PC-3 (cell line): ENCODE results near the gene PRSS36. TPM values are rescaled to one million over a fixed set of nuclear protein-coding genes. Genes with fewer than 3 reads are reported as not detected.

Experiments used
- ATAC-seq: fragments of 200-7000 bp; cut with Tn5 transposase; 2 replicates; pipeline ENCODE4 v1.9.1; 2020; ENCODE audit warnings: mild to moderate bottlenecking, moderate library complexity
- BruUV-seq: library from RNA; stranded (reverse); fragments of 400-500 nt; replicated peaks from 2 replicates; lab custom pipeline; 2021; lab: Mats Ljungman, UMichigan
- CTCF ChIA-PET: fragments of 300-600 bp; sonication (Branson Sonifier 250); formaldehyde crosslinking; loops from one replicate; lab custom pipeline; 2022; ENCODE audit warnings: antibody characterized with exemption; lab: Charles Lee
- POLR2A ChIA-PET: fragments of 300-600 bp; sonication (Branson Sonifier 250); formaldehyde crosslinking; loops from one replicate; lab custom pipeline; 2022; ENCODE audit warnings: antibody characterized with exemption; ENCODE audit not compliant: unreplicated experiment; lab: Charles Lee
- DNase-seq: peaks from one replicate; pipeline ENCODE4 v3.0.0-alpha.2; 2015
- H2AFZ ChIP-seq: fragments of 300-600 bp; sonication (generic); 2 replicates; pipeline ENCODE4 v1.6.0; 2016; ENCODE audit warnings: antibody characterized with exemption, low read length
- H3F3A ChIP-seq: fragments of 300-600 bp; sonication (generic); one replicate; pipeline ENCODE4 v1.6.0; 2017; ENCODE audit warnings: antibody characterized with exemption, low read length, control low read depth, mild to moderate bottlenecking; ENCODE audit not compliant: unreplicated experiment
- H3K27ac ChIP-seq: fragments of 300-600 bp; sonication (generic); 2 replicates; pipeline ENCODE4 v1.5.1; 2016; ENCODE audit warnings: mild to moderate bottlenecking, low read length
- H3K27me3 ChIP-seq: fragments of 300-600 bp; sonication (generic); 2 replicates; pipeline ENCODE4 v1.6.1; 2016; ENCODE audit warnings: low read length, mixed read lengths
- H3K36me3 ChIP-seq: fragments of 300-600 bp; sonication (generic); 2 replicates; pipeline ENCODE4 v1.6.1; 2016; ENCODE audit warnings: low read depth, mixed run types, low read length, mixed read lengths
- H3K4me1 ChIP-seq: fragments of 300-600 bp; sonication (generic); 2 replicates; pipeline ENCODE4 v1.5.1; 2016; ENCODE audit warnings: low read length; ENCODE audit not compliant: insufficient read depth
- H3K4me2 ChIP-seq: fragments of 300-600 bp; sonication (generic); 2 replicates; pipeline ENCODE4 v1.6.0; 2016; ENCODE audit warnings: low read length
- H3K4me3 ChIP-seq: fragments of 300-600 bp; sonication (generic); 2 replicates; pipeline ENCODE4 v1.5.1; 2016; ENCODE audit warnings: mild to moderate bottlenecking, low read length, mixed read lengths
- H3K79me2 ChIP-seq: fragments of 300-600 bp; sonication (generic); 2 replicates; pipeline ENCODE4 v1.6.1; 2017; ENCODE audit warnings: low read length, mixed read lengths
- H3K9ac ChIP-seq: fragments of 300-600 bp; sonication (generic); 2 replicates; pipeline ENCODE4 v1.6.0; 2016; ENCODE audit warnings: mild to moderate bottlenecking, low read length
- H3K9me2 ChIP-seq: fragments of 300-600 bp; sonication (generic); replicated peaks from 2 replicates; pipeline ENCODE4 v1.6.1; 2016; ENCODE audit warnings: mixed run types, low read length, mixed read lengths
- H3K9me3 ChIP-seq: fragments of 300-600 bp; sonication (generic); 2 replicates; pipeline ENCODE4 v1.6.1; 2016; ENCODE audit warnings: low read length, mixed read lengths
- H4K20me1 ChIP-seq: fragments of 300-600 bp; sonication (generic); 2 replicates; pipeline ENCODE4 v1.6.1; 2016; ENCODE audit warnings: low read length, mixed read lengths
- CTCF ChIP-seq: fragments of 300-600 bp; sonication (generic); conservative IDR thresholded peaks from 2 replicates; pipeline ENCODE4 v1.5.1; 2017; ENCODE audit warnings: antibody characterized with exemption, low read depth, mild to moderate bottlenecking, low read length
- EZH2 ChIP-seq: fragments of 300-600 bp; sonication (generic); IDR thresholded peaks from one replicate; pipeline ENCODE4 v1.6.1; 2017; ENCODE audit warnings: antibody characterized with exemption, mild to moderate bottlenecking, low read length; ENCODE audit not compliant: unreplicated experiment
- EZH2phosphoT487 ChIP-seq: fragments of 300-600 bp; sonication (generic); IDR thresholded peaks from 2 replicates; pipeline ENCODE4 v1.6.1; 2018; ENCODE audit warnings: mild to moderate bottlenecking, antibody characterized with exemption, low read length, borderline replicate concordance
- intact Hi-C: fragments of 100-400 bp; cut with micrococcal nuclease; formaldehyde crosslinking; loops from 2 replicates; pipeline ENCODE4 v1.9.0; 2023
- total RNA-seq: library from RNA; depleted of rRNA; stranded (reverse); fragments of >200 nt; gene quantifications from 2 replicates; pipeline ENCODE4 v1.2.3, GENCODE V29; 2014

PRSS36 gene
- total RNA-seq, 1 experiment from 2014 or later, result 0.51 TPM

GRCh38 chr16:31149332-31149731 is 534 bp downstream of the PRSS36 start:
- intact Hi-C loops, result loop anchor here (10.0 kb wide), 1 partner anchor 125 kb away; no protein-coding TSS in a partner anchor
- H3K36me3 ChIP-seq, result no peaks in the 10 kb centered on the region
- no peaks in the 10 kb centered on the region for H3K4me1 ChIP-seq
- H3K79me2 ChIP-seq, result no peaks in the 10 kb centered on the region
- POLR2A ChIA-PET, result no interaction called here
- DNase-seq (no peak), ATAC-seq (no peak)
- H3K4me3 ChIP-seq, result no peak overlapping the region
- no peak overlapping the region for H2AFZ ChIP-seq
- H4K20me1 ChIP-seq, result no peaks in the 10 kb centered on the region
- no peak overlapping the region for H3K9ac ChIP-seq
- TF ChIP-seq EZH2, result no peak
- TF ChIP-seq EZH2phosphoT487, result no peak
- no peak for TF ChIP-seq CTCF
- no peaks in the 10 kb centered on the region for H3F3A ChIP-seq
- no peak overlapping the region for H3K4me2 ChIP-seq
- H3K9me3 ChIP-seq, result no peaks in the 10 kb centered on the region
- BruUV-seq, result no TSS peak
- H3K27ac ChIP-seq, result no peak overlapping the region
- H3K27me3 ChIP-seq, result no peaks in the 10 kb centered on the region
- no peaks in the 10 kb centered on the region for H3K9me2 ChIP-seq
- CTCF ChIA-PET, result no interaction called here

- POLR2A ChIA-PET, result no interaction called here
- H3K27ac ChIP-seq, result no peak overlapping the region
- no peaks in the 10 kb centered on the region for H3K36me3 ChIP-seq
- DNase-seq, result no peak
- no peaks in the 10 kb centered on the region for H4K20me1 ChIP-seq
- CTCF ChIA-PET, result no interaction called here
- ATAC-seq, result no peak
- no peak overlapping the region for H3K4me2 ChIP-seq
- no peak overlapping the region for H2AFZ ChIP-seq
- intact Hi-C loops, result loop anchor here (10.0 kb wide), 1 partner anchor 124 kb away; no protein-coding TSS in a partner anchor
- no peak for TF ChIP-seq EZH2
- TF ChIP-seq CTCF, result no peak
- no peak for TF ChIP-seq EZH2phosphoT487
- no peaks in the 10 kb centered on the region for H3F3A ChIP-seq
- H3K9ac ChIP-seq, result no peak overlapping the region
- no peaks in the 10 kb centered on the region for H3K27me3 ChIP-seq
- BruUV-seq, result no TSS peak
- H3K4me3 ChIP-seq, result no peak overlapping the region
- H3K4me1 ChIP-seq, result no peaks in the 10 kb centered on the region
- H3K79me2 ChIP-seq, result no peaks in the 10 kb centered on the region
- no peaks in the 10 kb centered on the region for H3K9me2 ChIP-seq
- no peaks in the 10 kb centered on the region for H3K9me3 ChIP-seq
These were observed 970 bp downstream of the PRSS36 start for GRCh38 chr16:31148896-31149295.

- Histone ChIP-seq H3K4me1 (no peaks in the 10 kb centered on the region), H4K20me1 (no peaks in the 10 kb centered on the region), H3K27ac (no peak overlapping the region), H3K9me2 (no peaks in the 10 kb centered on the region), H3K4me2 (no peak overlapping the region), H3K36me3 (no peaks in the 10 kb centered on the region), H3K79me2 (no peaks in the 10 kb centered on the region), H2AFZ (no peak overlapping the region), H3F3A (no peaks in the 10 kb centered on the region), H3K4me3 (no peak overlapping the region), H3K27me3 (no peaks in the 10 kb centered on the region), H3K9ac (no peak overlapping the region), H3K9me3 (no peaks in the 10 kb centered on the region)
- ATAC-seq (no peak), DNase-seq (no peak)
- POLR2A ChIA-PET, result no interaction called here
- BruUV-seq, result no TSS peak
- CTCF ChIA-PET, result no interaction called here
- intact Hi-C loops, result loop anchor here (10.0 kb wide), 1 partner anchor 124 kb away; no protein-coding TSS in a partner anchor
- TF ChIP-seq EZH2phosphoT487 (no peak), CTCF (no peak), EZH2 (no peak)
These were observed 1.6 kb downstream of the PRSS36 start for GRCh38 chr16:31148281-31148728.
